IMR-90 (cell line): ENCODE data around the gene COQ8A. TPM values are rescaled to one million over a fixed set of nuclear protein-coding genes. Genes with fewer than 3 reads are reported as not detected.

ENCODE experiments used
- ATAC-seq: fragments of 200-7000 bp; cut with Tn5 transposase; 2 replicates; pipeline ENCODE4 v1.9.1; 2020; ENCODE audit warnings: low read depth, mild to moderate bottlenecking, moderate library complexity
- BruUV-seq: library from RNA; stranded (reverse); fragments of 400-500 nt; replicated peaks from 2 replicates; lab custom pipeline; 2021; lab: Mats Ljungman, UMichigan
- CTCF ChIA-PET: fragments of 300-600 bp; formaldehyde crosslinking; extraction: SDS; loops from one replicate; lab custom pipeline; 2021; ENCODE audit warnings: antibody characterized with exemption; lab: Yijun Ruan, JAX
- POLR2A ChIA-PET: fragments of 300-600 bp; sonication (Branson Sonifier 250); formaldehyde crosslinking; loops from one replicate; lab custom pipeline; 2022; ENCODE audit warnings: antibody characterized with exemption; ENCODE audit not compliant: unreplicated experiment; lab: Charles Lee
- DNase-seq: peaks from one replicate; pipeline ENCODE4 v3.0.0; 2013
- H2AFZ ChIP-seq: replicated peaks from 2 replicates; pipeline ENCODE3; 2013; ENCODE audit warnings: low read length, mild to moderate bottlenecking; ENCODE audit not compliant: poor library complexity
- H2AK5ac ChIP-seq: 2 replicates; pipeline ENCODE4 v1.6.1; 2013; ENCODE audit warnings: low read depth, low read length, inconsistent platforms
- H2AK9ac ChIP-seq: replicated peaks from 2 replicates; pipeline ENCODE3; 2013; ENCODE audit warnings: mild to moderate bottlenecking, low read depth, low read length, moderate library complexity; ENCODE audit not compliant: poor library complexity
- H2BK120ac ChIP-seq: 2 replicates; pipeline ENCODE4 v1.6.1; 2013; ENCODE audit warnings: low read depth, low read length, inconsistent platforms
- H2BK15ac ChIP-seq: 3 replicates; pipeline ENCODE4 v1.6.1; 2013; ENCODE audit warnings: low read depth, low read length, inconsistent platforms
- H2BK20ac ChIP-seq: 2 replicates; pipeline ENCODE4 v1.6.1; 2013; ENCODE audit warnings: low read depth, mild to moderate bottlenecking, inconsistent platforms, low read length, moderate library complexity
- H2BK5ac ChIP-seq: 2 replicates; pipeline ENCODE4 v1.6.1; 2013; ENCODE audit warnings: mild to moderate bottlenecking, low read depth, low read length, inconsistent platforms; ENCODE audit not compliant: poor library complexity, severe bottlenecking
- H3K14ac ChIP-seq: replicated peaks from 2 replicates; pipeline ENCODE4 v1.6.1; 2013; ENCODE audit warnings: low read depth, low read length, inconsistent platforms
- H3K18ac ChIP-seq: 2 replicates; pipeline ENCODE4 v1.6.1; 2013; ENCODE audit warnings: low read depth, low read length, control low read depth
- H3K23ac ChIP-seq: 2 replicates; pipeline ENCODE4 v1.6.1; 2013; ENCODE audit warnings: low read depth, low read length, inconsistent platforms
- H3K27ac ChIP-seq: 2 replicates; pipeline ENCODE4 v1.5.1; 2013; ENCODE audit warnings: mild to moderate bottlenecking, control low read depth, low read length; ENCODE audit not compliant: insufficient read depth
- H3K27me3 ChIP-seq: 2 replicates; pipeline ENCODE4 v1.6.1; 2013; ENCODE audit warnings: low read length; ENCODE audit not compliant: control insufficient read depth, insufficient read depth
- H3K36me3 ChIP-seq: 2 replicates; pipeline ENCODE4 v1.6.1; 2013; ENCODE audit warnings: low read length, mixed read lengths; ENCODE audit not compliant: control insufficient read depth, insufficient read depth
- H3K4ac ChIP-seq: 2 replicates; pipeline ENCODE4 v1.6.1; 2013; ENCODE audit warnings: low read depth, low read length, inconsistent platforms
- H3K4me1 ChIP-seq: 2 replicates; pipeline ENCODE4 v1.6.1; 2013; ENCODE audit warnings: low read length, mixed read lengths; ENCODE audit not compliant: control insufficient read depth, insufficient read depth
- H3K4me2 ChIP-seq: 2 replicates; pipeline ENCODE4 v1.6.1; 2013; ENCODE audit warnings: low read depth, mild to moderate bottlenecking, control low read depth, low read length, moderate library complexity
- H3K4me3 ChIP-seq: 2 replicates; pipeline ENCODE4 v1.5.1; 2013; ENCODE audit warnings: low read depth, mild to moderate bottlenecking, control low read depth, low read length, moderate library complexity; ENCODE audit not compliant: insufficient read depth
- H3K56ac ChIP-seq: 2 replicates; pipeline ENCODE4 v1.6.1; 2013; ENCODE audit warnings: low read length, inconsistent platforms; ENCODE audit not compliant: insufficient read depth; ENCODE audit errors: extremely low read depth
- H3K79me1 ChIP-seq, 2 experiments: 2 replicates each; pipeline ENCODE4 v1.6.1; 2013; ENCODE audit warnings: low read length in 2 of 2, inconsistent platforms in 1 of 2, low read depth in 1 of 2
- H3K9ac ChIP-seq: 2 replicates; pipeline ENCODE4 v1.6.1; 2013; ENCODE audit warnings: low read depth, low read length, control low read depth
- H3K9me1 ChIP-seq: 2 replicates; pipeline ENCODE4 v1.6.1; 2013; ENCODE audit warnings: low read length, inconsistent platforms; ENCODE audit not compliant: insufficient read depth
- H3K9me3 ChIP-seq: 2 replicates; pipeline ENCODE4 v1.6.1; 2013; ENCODE audit warnings: low read length; ENCODE audit not compliant: control insufficient read depth, insufficient read depth
- H4K20me1 ChIP-seq: 2 replicates; pipeline ENCODE4 v1.6.1; 2013; ENCODE audit warnings: low read length, inconsistent platforms; ENCODE audit not compliant: insufficient read depth
- H4K5ac ChIP-seq: 2 replicates; pipeline ENCODE4 v1.6.1; 2013; ENCODE audit warnings: mild to moderate bottlenecking, low read depth, low read length, control low read depth
- H4K8ac ChIP-seq, 2 experiments: 2 replicates each; pipeline ENCODE4 v1.6.1; 2013; ENCODE audit warnings: low read depth in 2 of 2, low read length in 2 of 2, control low read depth in 1 of 2, inconsistent platforms in 1 of 2
- H4K91ac ChIP-seq: 2 replicates; pipeline ENCODE4 v1.6.1; 2013; ENCODE audit warnings: low read depth, low read length, inconsistent platforms; ENCODE audit not compliant: insufficient read depth
- BHLHE40 ChIP-seq: fragments of 150-350 bp; IDR thresholded peaks from 2 replicates; pipeline ENCODE4 v1.6.1; 2016; ENCODE audit warnings: mild to moderate bottlenecking, low read depth, low read length
- CEBPB ChIP-seq: IDR thresholded peaks from 2 replicates; pipeline ENCODE4 v1.6.1; 2012; ENCODE audit warnings: low read depth, low read length, improper control_type of control experiment
- CHD1 ChIP-seq: IDR thresholded peaks from 2 replicates; pipeline ENCODE4 v1.6.1; 2012; ENCODE audit warnings: low read depth, low read length, improper control_type of control experiment
- MAFK ChIP-seq: IDR thresholded peaks from 2 replicates; pipeline ENCODE4 v1.6.1; 2012; ENCODE audit warnings: low read depth, low read length, improper control_type of control experiment
- MAZ ChIP-seq: IDR thresholded peaks from 2 replicates; pipeline ENCODE4 v1.6.1; 2012; ENCODE audit warnings: low read depth, mild to moderate bottlenecking, low read length, improper control_type of control experiment, moderate library complexity, borderline replicate concordance
- MXI1 ChIP-seq: IDR thresholded peaks from 2 replicates; pipeline ENCODE4 v1.6.1; 2012; ENCODE audit warnings: low read depth, mild to moderate bottlenecking, low read length, moderate library complexity, borderline replicate concordance
- NFE2L2 ChIP-seq: fragments of 150-350 bp; IDR thresholded peaks from 2 replicates; pipeline ENCODE4 v1.6.1; 2016; ENCODE audit warnings: low read depth, mild to moderate bottlenecking, low read length
- RCOR1 ChIP-seq: IDR thresholded peaks from 2 replicates; pipeline ENCODE4 v1.6.1; 2012; ENCODE audit warnings: mild to moderate bottlenecking, low read length, improper control_type of control experiment; ENCODE audit not compliant: insufficient replicate concordance
- RFX5 ChIP-seq: IDR thresholded peaks from 2 replicates; pipeline ENCODE4 v1.8.0; 2012; ENCODE audit warnings: low read depth, mild to moderate bottlenecking, low read length, moderate library complexity
- WGBS, 2 experiments: methylation state at CpG; one replicate each; pipeline versions ENCODE4 v1.1.5 to v1.1.7; 2013; ENCODE audit warnings: missing lambda C conversion rate in 2 of 2; ENCODE audit not compliant: insufficient read length in 1 of 2; ENCODE audit errors: extremely low coverage in 2 of 2; 5-methylcytosine and 5-hydroxymethylcytosine counted together
- dilution Hi-C: fragments of 300-500 bp; cut with HindIII; formaldehyde crosslinking; loops from one replicate; pipeline ENCODE4 v1.14.3; 2018; ENCODE audit warnings: low sequenced_read_pairs; ENCODE audit not compliant: unreplicated experiment
- in situ Hi-C: fragments of 300-500 bp; cut with MboI; formaldehyde crosslinking; loops from 3 replicates; pipeline ENCODE4 v1.14.3; 2019; ENCODE audit warnings: low sequenced_read_pairs, inconsistent platforms, mixed read lengths
- intact Hi-C: fragments of 100-400 bp; cut with micrococcal nuclease; formaldehyde crosslinking; loops from 2 replicates; pipeline ENCODE4 v1.10.0; 2022
- polyA plus RNA-seq, 3 experiments: library from polyadenylated mRNA; depleted of rRNA; stranded (reverse); fragments of >200 nt; gene quantifications; 2 replicates each; pipeline ENCODE4 v1.2.3, GENCODE V29; 2012; ENCODE audit warnings: low replicate concordance in 1 of 3
- total RNA-seq: library from RNA; depleted of rRNA; stranded (reverse); fragments of >200 nt; gene quantifications from 2 replicates; pipeline ENCODE4 v1.2.3, GENCODE V29; 2012
- TF ChIP-seq, protein P1 (sequence below): conservative IDR thresholded peaks from 2 replicates; pipeline ENCODE4 v1.5.1; 2012; ENCODE audit warnings: mild to moderate bottlenecking, low read depth, low read length, improper control_type of control experiment
- TF ChIP-seq, protein P2 (sequence below): fragments of 150-350 bp; IDR thresholded peaks from 2 replicates; pipeline ENCODE4 v1.6.1; 2016; ENCODE audit warnings: low read depth, mild to moderate bottlenecking, low read length, moderate library complexity, borderline replicate concordance

Gene COQ8A
- total and polyA plus RNA-seq, 2 of the 4 experiments (the other 2 are of a cell fraction): 3.8 to 6.1 TPM

DNA sequence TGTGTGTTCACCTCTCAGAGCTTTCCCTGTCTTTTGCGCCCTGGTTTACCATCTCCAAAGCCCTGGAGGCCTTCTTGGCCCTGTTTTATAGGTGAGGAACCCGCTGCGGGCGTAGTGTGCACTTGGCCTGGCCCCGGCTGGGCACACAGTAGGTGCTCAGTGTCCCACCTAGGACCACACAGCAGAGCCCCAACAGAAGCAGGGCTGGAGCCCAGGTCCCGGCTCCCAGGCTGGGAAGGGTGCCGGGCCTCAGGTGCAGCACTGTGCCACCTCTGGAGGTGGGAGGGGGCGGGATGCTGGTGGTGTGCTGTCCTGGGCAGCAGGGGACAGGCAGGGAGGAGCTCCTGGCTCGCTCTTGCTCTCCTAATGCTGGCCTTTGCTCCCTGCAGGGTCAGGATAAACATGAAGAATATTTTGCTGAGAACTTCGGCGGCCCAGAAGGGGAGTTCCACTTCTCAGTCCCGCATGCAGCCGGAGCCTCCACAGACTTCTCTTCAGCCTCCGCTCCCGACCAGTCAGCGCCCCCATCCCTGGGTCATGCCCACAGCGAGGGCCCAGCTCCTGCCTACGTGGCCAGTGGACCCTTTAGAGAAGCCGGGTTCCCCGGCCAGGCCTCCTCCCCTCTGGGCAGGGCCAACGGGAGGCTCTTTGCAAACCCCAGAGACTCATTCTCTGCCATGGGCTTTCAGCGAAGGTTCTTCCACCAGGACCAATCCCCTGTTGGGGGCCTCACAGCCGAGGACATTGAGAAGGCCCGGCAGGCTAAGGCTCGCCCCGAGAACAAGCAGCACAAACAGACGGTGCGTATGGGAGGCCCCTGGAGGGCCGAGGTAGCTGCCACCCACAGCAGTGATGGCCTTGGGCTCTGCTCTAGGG, 24.8 kb downstream of the COQ8A start (continued):
- no peak for TF ChIP-seq CHD1

DNA sequence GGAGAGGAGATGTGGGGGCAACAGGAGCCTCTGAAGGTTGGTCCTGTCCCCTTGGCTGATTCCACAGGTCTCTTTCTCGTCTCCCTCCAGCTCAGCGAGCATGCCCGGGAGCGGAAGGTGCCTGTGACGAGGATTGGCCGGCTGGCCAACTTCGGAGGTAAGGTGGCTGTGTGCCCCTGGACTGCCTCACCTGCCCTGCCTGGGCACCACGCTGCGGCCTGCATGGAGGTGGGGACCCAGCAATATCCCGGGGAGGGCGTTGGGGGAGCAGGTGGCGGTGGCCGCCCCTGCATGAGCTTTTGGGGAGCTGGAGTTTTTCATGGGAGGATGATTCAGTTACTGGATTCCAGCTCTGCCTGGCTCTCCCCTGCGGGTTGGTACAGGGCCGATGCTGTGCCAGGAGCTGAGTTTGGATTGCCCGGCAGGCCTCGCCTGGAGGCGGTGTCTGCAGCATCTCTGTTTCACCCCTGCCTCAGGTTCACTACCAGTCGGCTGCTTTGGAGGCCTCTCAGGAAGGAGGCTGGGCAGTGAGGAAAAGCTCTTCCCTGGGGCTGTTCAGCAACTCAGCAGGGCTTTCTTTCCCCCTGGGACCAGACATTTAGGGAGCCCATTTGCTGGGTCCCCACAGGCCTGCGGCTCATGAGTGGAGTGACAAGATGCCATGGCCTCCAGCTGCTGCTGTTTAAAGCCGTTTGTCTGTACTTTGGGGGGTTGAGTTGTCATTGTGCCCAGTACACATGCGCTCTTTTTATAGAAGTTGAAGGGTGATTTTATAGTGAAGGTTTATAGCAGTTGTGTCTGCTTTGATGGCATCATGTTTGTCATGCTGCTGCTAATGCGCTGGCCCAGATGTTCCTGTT, 25.7 kb downstream of the COQ8A start:
- ATAC-seq (no peak), DNase-seq (no peak)
- Histone ChIP-seq H3K9ac (no peak overlapping the region), H2AFZ (no peak overlapping the region), H3K36me3 (peaks cover 1% of the 10 kb centered on the region; the same call in 1 of the 2 replicates), H4K20me1 (no peaks in the 10 kb centered on the region), H2BK20ac (no peak overlapping the region), H3K18ac (no peak overlapping the region), H3K4me1 (no peaks in the 10 kb centered on the region), H3K4me3 (no peak overlapping the region), H4K5ac (no peak overlapping the region), H2AK9ac (no peak overlapping the region), H3K14ac (no peak overlapping the region), H2BK120ac (no peak overlapping the region), H3K27me3 (no peaks in the 10 kb centered on the region), H3K9me3 (0 out of 2 replicates have a peak, but pooled peaks cover 1% of the 10 kb centered on the region), H4K8ac (no peak overlapping the region), H3K27ac (no peak overlapping the region), H2AK5ac (no peak overlapping the region), H4K91ac (no peak overlapping the region), H2BK15ac (no peak overlapping the region), H3K79me1 (no peaks in the 10 kb centered on the region), H3K56ac (no peak overlapping the region), H3K4ac (no peak overlapping the region), H2BK5ac (no peak overlapping the region), H3K4me2 (no peak overlapping the region), H3K23ac (no peak overlapping the region), H3K9me1 (no peaks in the 10 kb centered on the region)
- intact Hi-C loops (loop anchor here (10.0 kb wide), 1 partner anchor 61 kb away; no protein-coding TSS in a partner anchor), in situ Hi-C loops (no loop called here), dilution Hi-C loops (no loop called here)
- CTCF ChIA-PET: no interaction called here
- BruUV-seq: no TSS peak
- POLR2A ChIA-PET: no interaction called here
- WGBS, 2 experiments: 90% methylated on average over 7 of the region's 23 CpGs; no CpG with 5 or more reads in 1 of the 2 experiments
- TF ChIP-seq MXI1: no peak
- no peak for TF ChIP-seq MAZ
- TF ChIP-seq CHD1: no peak
- no peak for TF ChIP-seq RCOR1
- no peak for TF ChIP-seq BHLHE40
- TF ChIP-seq, protein P1, sequence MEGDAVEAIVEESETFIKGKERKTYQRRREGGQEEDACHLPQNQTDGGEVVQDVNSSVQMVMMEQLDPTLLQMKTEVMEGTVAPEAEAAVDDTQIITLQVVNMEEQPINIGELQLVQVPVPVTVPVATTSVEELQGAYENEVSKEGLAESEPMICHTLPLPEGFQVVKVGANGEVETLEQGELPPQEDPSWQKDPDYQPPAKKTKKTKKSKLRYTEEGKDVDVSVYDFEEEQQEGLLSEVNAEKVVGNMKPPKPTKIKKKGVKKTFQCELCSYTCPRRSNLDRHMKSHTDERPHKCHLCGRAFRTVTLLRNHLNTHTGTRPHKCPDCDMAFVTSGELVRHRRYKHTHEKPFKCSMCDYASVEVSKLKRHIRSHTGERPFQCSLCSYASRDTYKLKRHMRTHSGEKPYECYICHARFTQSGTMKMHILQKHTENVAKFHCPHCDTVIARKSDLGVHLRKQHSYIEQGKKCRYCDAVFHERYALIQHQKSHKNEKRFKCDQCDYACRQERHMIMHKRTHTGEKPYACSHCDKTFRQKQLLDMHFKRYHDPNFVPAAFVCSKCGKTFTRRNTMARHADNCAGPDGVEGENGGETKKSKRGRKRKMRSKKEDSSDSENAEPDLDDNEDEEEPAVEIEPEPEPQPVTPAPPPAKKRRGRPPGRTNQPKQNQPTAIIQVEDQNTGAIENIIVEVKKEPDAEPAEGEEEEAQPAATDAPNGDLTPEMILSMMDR: no peak
- TF ChIP-seq RFX5: no peak
- TF ChIP-seq, protein P2, sequence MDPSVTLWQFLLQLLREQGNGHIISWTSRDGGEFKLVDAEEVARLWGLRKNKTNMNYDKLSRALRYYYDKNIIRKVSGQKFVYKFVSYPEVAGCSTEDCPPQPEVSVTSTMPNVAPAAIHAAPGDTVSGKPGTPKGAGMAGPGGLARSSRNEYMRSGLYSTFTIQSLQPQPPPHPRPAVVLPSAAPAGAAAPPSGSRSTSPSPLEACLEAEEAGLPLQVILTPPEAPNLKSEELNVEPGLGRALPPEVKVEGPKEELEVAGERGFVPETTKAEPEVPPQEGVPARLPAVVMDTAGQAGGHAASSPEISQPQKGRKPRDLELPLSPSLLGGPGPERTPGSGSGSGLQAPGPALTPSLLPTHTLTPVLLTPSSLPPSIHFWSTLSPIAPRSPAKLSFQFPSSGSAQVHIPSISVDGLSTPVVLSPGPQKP: no peak
- TF ChIP-seq MAFK: no peak
- no peak for TF ChIP-seq CEBPB
- TF ChIP-seq NFE2L2: no peak
